Astrocyte (in vitro differentiated cells and primary cell): ENCODE measurements around the gene SMIM35.

Source experiments
- EZH2 ChIP-seq: IDR thresholded peaks from 2 replicates; pipeline ENCODE4 v1.6.1; 2012; ENCODE audit warnings: mild to moderate bottlenecking, low read length, inconsistent platforms; ENCODE audit not compliant: insufficient read depth
- TF ChIP-seq, protein P1 (sequence below): IDR thresholded peaks from 2 replicates; pipeline ENCODE4 v1.5.1; 2011; ENCODE audit warnings: low read depth, mild to moderate bottlenecking, inconsistent platforms, low read length, moderate library complexity; ENCODE audit not compliant: insufficient read depth

DNA sequence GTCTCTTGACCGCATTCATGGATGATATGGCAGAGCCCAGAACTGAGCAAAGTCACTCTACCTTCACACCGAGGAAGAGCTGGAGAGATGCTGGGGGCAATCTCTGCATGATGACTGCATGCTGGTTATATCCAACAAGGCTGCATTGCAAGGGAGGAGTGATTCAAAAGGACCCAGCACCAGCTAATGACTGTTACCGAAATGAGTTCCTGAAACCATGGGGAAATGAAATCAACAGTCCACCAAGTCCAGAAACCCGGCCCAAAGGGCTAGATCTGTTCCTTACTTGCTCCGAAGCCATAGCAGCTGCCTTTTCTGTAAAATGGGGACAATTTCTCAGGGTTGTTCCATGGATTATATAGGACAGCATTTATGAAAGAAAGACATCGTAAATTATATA is 1.2 kb upstream of the SMIM35 start:
- TF ChIP-seq, protein P1, sequence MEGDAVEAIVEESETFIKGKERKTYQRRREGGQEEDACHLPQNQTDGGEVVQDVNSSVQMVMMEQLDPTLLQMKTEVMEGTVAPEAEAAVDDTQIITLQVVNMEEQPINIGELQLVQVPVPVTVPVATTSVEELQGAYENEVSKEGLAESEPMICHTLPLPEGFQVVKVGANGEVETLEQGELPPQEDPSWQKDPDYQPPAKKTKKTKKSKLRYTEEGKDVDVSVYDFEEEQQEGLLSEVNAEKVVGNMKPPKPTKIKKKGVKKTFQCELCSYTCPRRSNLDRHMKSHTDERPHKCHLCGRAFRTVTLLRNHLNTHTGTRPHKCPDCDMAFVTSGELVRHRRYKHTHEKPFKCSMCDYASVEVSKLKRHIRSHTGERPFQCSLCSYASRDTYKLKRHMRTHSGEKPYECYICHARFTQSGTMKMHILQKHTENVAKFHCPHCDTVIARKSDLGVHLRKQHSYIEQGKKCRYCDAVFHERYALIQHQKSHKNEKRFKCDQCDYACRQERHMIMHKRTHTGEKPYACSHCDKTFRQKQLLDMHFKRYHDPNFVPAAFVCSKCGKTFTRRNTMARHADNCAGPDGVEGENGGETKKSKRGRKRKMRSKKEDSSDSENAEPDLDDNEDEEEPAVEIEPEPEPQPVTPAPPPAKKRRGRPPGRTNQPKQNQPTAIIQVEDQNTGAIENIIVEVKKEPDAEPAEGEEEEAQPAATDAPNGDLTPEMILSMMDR, result no peak
- no peak for TF ChIP-seq EZH2
